Bronchial epithelial cell (primary cell): Measurements from ENCODE around the gene SLC2A4RG. TPM values are rescaled to one million over a fixed set of nuclear protein-coding genes. Genes with fewer than 3 reads are reported as not detected.

Source experiments
- DNase-seq: peaks from one replicate; pipeline ENCODE4 v3.0.0-alpha.2; 2010; ENCODE audit warnings: low read depth
- FAIRE-seq: peaks from 2 replicates; lab custom pipeline; 2011; peaks lifted over from hg19 to GRCh38; lab: Jason Lieb, UNC
- H3K27me3 ChIP-seq: 2 replicates; pipeline ENCODE4 v1.5.1; 2011; ENCODE audit warnings: low read length; ENCODE audit not compliant: control insufficient read depth, insufficient read depth
- H3K36me3 ChIP-seq: 2 replicates; pipeline ENCODE4 v1.5.1; 2011; ENCODE audit warnings: low read length; ENCODE audit not compliant: control insufficient read depth, insufficient read depth
- H3K4me3 ChIP-seq: 2 replicates; pipeline ENCODE4 v1.5.1; 2011; ENCODE audit warnings: mild to moderate bottlenecking, low read depth, low read length, control low read depth
- total RNA-seq: library from RNA; depleted of rRNA; stranded (reverse); fragments of >200 nt; gene quantifications from 2 replicates; pipeline ENCODE4 v1.2.1, GENCODE V29; 2014
- TF ChIP-seq, protein P1 (sequence below): IDR thresholded peaks from 2 replicates; pipeline ENCODE4 v1.5.1; 2011; ENCODE audit warnings: mild to moderate bottlenecking, moderate library complexity, low read length, control low read depth, inconsistent platforms; ENCODE audit not compliant: insufficient read depth, severe bottlenecking

The SLC2A4RG gene
- total RNA-seq, 1 donor from 2014 or later = 14.0 TPM

DNA sequence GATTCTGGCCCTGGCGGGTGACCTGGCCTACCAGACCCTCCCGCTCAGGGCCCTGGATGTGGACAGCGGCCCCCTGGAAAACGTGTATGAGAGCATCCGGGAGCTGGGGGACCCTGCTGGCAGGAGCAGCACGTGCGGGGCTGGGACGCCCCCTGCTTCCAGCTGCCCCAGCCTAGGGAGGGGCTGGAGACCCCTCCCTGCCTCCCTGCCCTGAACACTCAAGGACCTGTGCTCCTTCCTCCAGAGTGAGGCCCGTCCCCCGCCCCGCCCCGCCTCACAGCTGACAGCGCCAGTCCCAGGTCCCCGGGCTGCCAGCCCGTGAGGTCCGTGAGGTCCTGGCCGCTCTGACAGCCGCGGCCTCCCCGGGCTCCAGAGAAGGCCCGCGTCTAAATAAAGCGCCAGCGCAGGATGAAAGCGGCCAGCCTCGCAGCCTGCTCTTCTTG lies 868 bp upstream of the SLC2A4RG start:
- no peaks in the 10 kb centered on the region for H3K27me3 ChIP-seq
- peaks cover 25% of the 10 kb centered on the region for H3K36me3 ChIP-seq
- DNase-seq (no peak), FAIRE-seq (no peak)
- peak overlapping the region; percentile 29 for H3K4me3 ChIP-seq
- TF ChIP-seq, protein P1, sequence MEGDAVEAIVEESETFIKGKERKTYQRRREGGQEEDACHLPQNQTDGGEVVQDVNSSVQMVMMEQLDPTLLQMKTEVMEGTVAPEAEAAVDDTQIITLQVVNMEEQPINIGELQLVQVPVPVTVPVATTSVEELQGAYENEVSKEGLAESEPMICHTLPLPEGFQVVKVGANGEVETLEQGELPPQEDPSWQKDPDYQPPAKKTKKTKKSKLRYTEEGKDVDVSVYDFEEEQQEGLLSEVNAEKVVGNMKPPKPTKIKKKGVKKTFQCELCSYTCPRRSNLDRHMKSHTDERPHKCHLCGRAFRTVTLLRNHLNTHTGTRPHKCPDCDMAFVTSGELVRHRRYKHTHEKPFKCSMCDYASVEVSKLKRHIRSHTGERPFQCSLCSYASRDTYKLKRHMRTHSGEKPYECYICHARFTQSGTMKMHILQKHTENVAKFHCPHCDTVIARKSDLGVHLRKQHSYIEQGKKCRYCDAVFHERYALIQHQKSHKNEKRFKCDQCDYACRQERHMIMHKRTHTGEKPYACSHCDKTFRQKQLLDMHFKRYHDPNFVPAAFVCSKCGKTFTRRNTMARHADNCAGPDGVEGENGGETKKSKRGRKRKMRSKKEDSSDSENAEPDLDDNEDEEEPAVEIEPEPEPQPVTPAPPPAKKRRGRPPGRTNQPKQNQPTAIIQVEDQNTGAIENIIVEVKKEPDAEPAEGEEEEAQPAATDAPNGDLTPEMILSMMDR = no peak

DNA sequence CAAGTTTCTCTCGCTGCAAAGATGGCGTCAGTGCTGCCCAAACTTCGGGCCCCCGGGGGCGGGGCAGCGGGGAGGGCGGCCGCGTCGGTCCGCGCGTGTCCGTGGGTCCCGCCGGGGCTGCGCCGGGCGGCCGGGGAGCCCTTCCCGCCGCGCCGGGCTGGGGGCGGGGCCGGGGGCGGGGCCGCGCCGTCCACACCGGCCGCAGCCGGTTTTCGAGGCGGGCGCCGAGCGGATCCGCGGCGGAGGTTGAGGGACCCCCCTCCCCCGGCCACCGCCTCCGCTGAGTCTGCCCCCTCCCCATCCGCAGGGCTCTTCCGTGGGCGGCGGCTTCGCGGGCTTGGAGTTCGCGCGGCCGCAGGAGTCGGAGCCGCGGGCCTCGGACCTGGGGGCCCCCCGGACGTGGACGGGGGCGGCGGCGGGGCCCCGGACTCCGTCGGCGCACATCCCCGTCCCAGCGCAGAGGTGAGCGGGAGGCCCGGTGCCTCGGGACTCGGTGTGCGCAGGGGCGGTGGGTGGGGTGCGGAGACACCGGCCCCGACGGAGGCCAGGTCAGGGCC lies 572 bp downstream of the SLC2A4RG start:
- no peak for DNase-seq
- TF ChIP-seq, protein P1 = no peak
- H3K4me3 ChIP-seq = peak overlapping the region; percentile 67
- peaks cover 19% of the 10 kb centered on the region for H3K36me3 ChIP-seq
- no peak for FAIRE-seq
- H3K27me3 ChIP-seq = no peaks in the 10 kb centered on the region

DNA sequence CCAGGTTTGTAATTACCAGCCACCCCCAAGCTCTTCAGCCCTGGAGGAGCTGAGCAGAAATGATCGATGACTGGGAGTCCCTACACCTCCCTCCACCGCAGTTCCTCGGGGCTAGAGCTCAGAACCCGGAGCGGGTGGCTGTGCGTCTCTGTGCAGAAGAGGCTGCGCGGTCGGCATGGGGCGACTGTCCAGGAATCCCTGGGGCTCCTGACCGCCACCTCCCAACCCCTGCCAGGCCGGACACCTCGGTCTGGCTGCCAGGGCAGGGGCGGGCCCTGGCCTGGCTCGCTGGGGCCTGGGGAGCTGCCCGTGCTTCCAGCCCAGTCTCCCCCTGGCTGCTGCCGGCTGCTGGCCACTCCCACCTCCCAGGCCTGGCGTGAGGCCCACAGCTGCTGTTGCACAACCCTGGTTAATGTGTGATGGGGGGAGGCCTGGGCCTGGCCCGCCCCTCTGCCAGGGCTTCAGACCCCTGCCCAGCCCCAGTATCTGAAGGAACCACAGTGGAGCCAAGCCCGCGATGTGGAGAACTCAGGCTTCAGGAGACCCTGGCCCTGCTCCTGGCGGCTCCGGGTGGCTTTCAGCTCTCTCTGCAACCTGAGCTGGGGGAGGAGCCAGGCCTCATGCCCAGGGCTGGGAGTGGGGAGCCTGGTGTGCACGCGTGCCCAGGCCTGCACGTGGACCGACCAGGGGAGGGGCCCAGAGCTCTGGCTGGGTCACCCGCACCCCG lies 1.2 kb downstream of the SLC2A4RG start:
- peak; percentile 71 for DNase-seq
- Histone ChIP-seq H3K27me3 (no peaks in the 10 kb centered on the region), H3K36me3 (peaks cover 19% of the 10 kb centered on the region), H3K4me3 (peak overlapping the region; percentile 67)
- TF ChIP-seq, protein P1 = peak; percentile 42
- FAIRE-seq = no peak

DNA sequence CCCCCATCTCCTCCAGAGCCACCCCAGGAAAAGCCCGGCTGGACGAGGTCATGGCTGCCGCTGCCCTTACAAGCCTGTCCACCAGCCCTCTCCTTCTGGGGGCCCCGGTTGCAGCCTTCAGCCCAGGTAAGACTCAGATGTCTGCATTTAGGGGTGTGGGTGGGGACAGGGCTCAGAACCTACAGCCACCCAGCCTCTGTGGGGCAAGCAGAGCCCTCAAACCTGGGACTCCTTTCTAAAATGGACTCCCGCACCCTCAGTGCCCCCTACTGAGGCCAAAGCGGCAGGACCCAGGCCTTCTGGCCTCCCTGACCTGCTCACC lies 1.7 kb downstream of the SLC2A4RG start:
- Histone ChIP-seq H3K36me3 (peaks cover 18% of the 10 kb centered on the region), H3K4me3 (peak overlapping the region; percentile 67), H3K27me3 (no peaks in the 10 kb centered on the region)
- FAIRE-seq = no peak
- no peak for DNase-seq
- TF ChIP-seq, protein P1 = no peak

DNA sequence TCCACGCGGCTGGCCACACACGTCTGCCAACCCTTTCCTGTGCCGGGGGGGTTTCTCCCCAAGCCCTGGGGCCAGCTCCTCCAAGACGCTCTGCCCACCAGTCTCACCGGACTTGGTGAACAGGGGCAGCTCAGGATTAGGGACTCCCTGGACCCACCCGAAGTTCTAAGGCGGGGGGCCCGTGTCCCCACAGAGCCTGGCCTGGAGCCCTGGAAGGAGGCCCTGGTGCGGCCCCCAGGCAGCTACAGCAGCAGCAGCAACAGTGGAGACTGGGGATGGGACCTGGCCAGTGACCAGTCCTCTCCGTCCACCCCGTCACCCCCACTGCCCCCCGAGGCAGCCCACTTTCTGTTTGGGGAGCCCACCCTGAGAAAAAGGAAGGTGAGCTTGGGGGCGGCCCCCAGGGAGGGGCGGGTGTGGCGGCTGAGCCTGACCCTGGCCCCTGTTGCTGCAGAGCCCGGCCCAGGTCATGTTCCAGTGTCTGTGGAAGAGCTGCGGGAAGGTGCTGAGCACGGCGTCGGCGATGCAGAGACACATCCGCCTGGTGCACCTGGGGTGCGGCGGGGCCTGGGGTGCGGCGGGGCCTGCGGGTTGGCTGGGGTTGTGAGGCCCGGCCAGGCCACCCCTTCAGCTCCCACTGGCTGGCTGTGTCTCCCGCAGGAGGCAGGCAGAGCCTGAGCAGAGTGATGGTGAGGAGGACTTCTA lies 2.3 kb downstream of the SLC2A4RG start:
- DNase-seq (no peak), FAIRE-seq (no peak)
- Histone ChIP-seq H3K36me3 (peaks cover 18% of the 10 kb centered on the region), H3K4me3 (peak overlapping the region; percentile 67), H3K27me3 (no peaks in the 10 kb centered on the region)
- TF ChIP-seq, protein P1 = no peak
